ENCODE results near the gene AIMP1. TPM values are rescaled to one million over a fixed set of nuclear protein-coding genes. Genes with fewer than 3 reads are reported as not detected.
A peak's percentile ranks its signal among the peaks of the same experiment; 100 is the strongest.

Gene AIMP1
- total RNA-seq, 3 donors from 2014 or later (not counting 1 experiment from before 2014, with no cell fraction given), result 37.7 to 46.8 (median 40.3) TPM

- intact Hi-C loops (cut with micrococcal nuclease), result loop anchor here (10.0 kb wide), 1 partner anchor 1168 kb away; the partner anchor contains the start of gene TET2
- H3K27ac ChIP-seq (ENCODE audit: low read length), result no peak overlapping the region
- H3K9me3 Mint-ChIP-seq, result no peaks in the 10 kb centered on the region
- H3K4me1 Mint-ChIP-seq, result peaks cover 0 to 25% of the 10 kb centered on the region in 2 donors
- no peak for DNase-seq
- H3K4me1 ChIP-seq (ENCODE audit: control insufficient read depth, insufficient read depth, low read length), result peaks cover 15% of the 10 kb centered on the region
- peak overlapping the region in 1 of 2 donors; percentile 48 for H3K27ac Mint-ChIP-seq
- WGBS (ENCODE audit: insufficient coverage), result 71% methylated on average over 2 of the region's 3 CpGs
- no peak for TF ChIP-seq CTCF (IDR thresholded peaks at IDR 0.05)
- H3K27me3 ChIP-seq (ENCODE audit: control insufficient read depth, insufficient read depth, low read length), result no peaks in the 10 kb centered on the region
- peaks cover 5% of the 10 kb centered on the region for H3K36me3 ChIP-seq (ENCODE audit: control insufficient read depth, insufficient read depth, low read length)
- H3K9me3 ChIP-seq (ENCODE audit: control insufficient read depth, insufficient read depth, low read length), result no peaks in the 10 kb centered on the region
- peak overlapping the region; percentile 10 for H3K4me3 Mint-ChIP-seq
- H3K27me3 Mint-ChIP-seq (ENCODE audit: low read depth in 2 of 2), result no peaks in the 10 kb centered on the region
- no peak for ATAC-seq
- no peak overlapping the region for H3K4me3 ChIP-seq (ENCODE audit: low read length)
- H3K36me3 Mint-ChIP-seq, result no peaks in the 10 kb centered on the region
These were observed 3.3 kb upstream of the AIMP1 start for GRCh38 chr4:106312997-106313522.

DNA sequence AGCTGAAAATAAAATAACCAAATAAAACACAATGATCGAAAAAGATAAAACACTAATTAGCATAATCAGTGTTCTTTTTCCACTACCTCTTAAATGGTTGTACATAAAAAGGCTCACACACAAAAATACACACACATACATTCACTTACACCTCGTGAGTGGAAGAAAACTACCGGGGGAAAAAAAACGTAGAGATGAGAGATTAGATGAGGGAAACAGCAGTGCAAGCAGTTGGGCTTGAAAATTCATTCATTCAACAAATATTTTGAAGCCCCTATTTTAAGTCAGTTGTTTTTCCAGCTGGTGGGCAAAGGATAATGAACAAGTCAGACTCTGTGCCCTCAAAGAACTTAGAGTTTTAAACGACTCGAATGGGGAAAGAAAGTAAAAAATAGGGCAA, 1.4 kb upstream of the AIMP1 start:
- Histone ChIP-seq H3K4me1 (ENCODE audit: control insufficient read depth, insufficient read depth, low read length) (peaks cover 15% of the 10 kb centered on the region), H3K9me3 (ENCODE audit: control insufficient read depth, insufficient read depth, low read length) (no peaks in the 10 kb centered on the region), H3K27me3 (ENCODE audit: control insufficient read depth, insufficient read depth, low read length) (no peaks in the 10 kb centered on the region), H3K27ac (ENCODE audit: low read length) (peak overlapping the region; percentile 97), H3K4me3 (ENCODE audit: low read length) (peak overlapping the region; percentile 87), H3K36me3 (ENCODE audit: control insufficient read depth, insufficient read depth, low read length) (no peaks in the 10 kb centered on the region)
- no peak for ATAC-seq
- no peaks in the 10 kb centered on the region for H3K36me3 Mint-ChIP-seq
- no peak overlapping the region for H3K27ac Mint-ChIP-seq
- 34% methylated on average over 3 of the region's 6 CpGs for WGBS (ENCODE audit: insufficient coverage)
- TF ChIP-seq CTCF (IDR thresholded peaks at IDR 0.05), result no peak
- H3K4me1 Mint-ChIP-seq, result peaks cover under 1 to 35% of the 10 kb centered on the region in 2 donors
- H3K4me3 Mint-ChIP-seq, result no peak overlapping the region
- intact Hi-C loops (cut with micrococcal nuclease), result loop anchor here (10.0 kb wide), 1 partner anchor 1170 kb away; the partner anchor contains the start of gene TET2
- H3K9me3 Mint-ChIP-seq, result no peaks in the 10 kb centered on the region
- no peaks in the 10 kb centered on the region for H3K27me3 Mint-ChIP-seq (ENCODE audit: low read depth in 2 of 2)
- peak in 1 of 2 donors; percentile 12 for DNase-seq

DNA sequence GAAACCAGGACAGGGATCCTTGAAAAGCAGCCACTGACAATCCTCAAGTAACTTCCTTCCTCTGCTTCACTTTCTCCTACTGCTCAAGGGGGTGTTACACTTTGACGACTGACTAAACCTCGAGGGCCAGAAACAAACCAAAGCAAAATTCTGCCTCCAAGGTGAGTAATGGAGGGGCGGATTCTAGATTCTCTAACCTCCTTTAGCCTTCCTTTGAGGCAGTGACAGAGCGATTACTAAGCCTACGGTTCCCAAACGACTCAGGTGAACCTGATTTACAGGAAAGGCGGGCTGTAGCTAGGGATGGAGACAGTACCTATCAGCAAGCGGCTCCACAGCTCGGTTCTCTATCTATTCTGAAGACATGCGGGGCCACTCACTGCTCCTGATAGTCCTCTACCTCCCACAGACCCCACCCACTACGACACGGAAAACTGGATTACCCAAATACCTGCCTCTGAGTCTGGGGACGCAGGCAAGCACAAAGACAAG, 828 bp upstream of the AIMP1 start:
- DNase-seq (peak in 1 of 2 donors; percentile 65), ATAC-seq (peak; percentile 5 to 31 (median 30))
- WGBS (ENCODE audit: insufficient coverage), result 0% methylated on average over 13 of the region's 13 CpGs

More for the DNA sequence above, 828 bp upstream of the AIMP1 start:
- Mint-ChIP-seq H3K4me1 (peaks cover 5 to 30% of the 10 kb centered on the region in 2 donors), H3K27ac (no peak overlapping the region), H3K9me3 (no peaks in the 10 kb centered on the region), H3K4me3 (no peak overlapping the region), H3K36me3 (no peaks in the 10 kb centered on the region), H3K27me3 (ENCODE audit: low read depth in 2 of 2) (no peaks in the 10 kb centered on the region)
- Histone ChIP-seq H3K27ac (ENCODE audit: low read length) (peak overlapping the region; percentile 97), H3K9me3 (ENCODE audit: control insufficient read depth, insufficient read depth, low read length) (no peaks in the 10 kb centered on the region), H3K27me3 (ENCODE audit: control insufficient read depth, insufficient read depth, low read length) (no peaks in the 10 kb centered on the region), H3K36me3 (ENCODE audit: control insufficient read depth, insufficient read depth, low read length) (no peaks in the 10 kb centered on the region), H3K4me1 (ENCODE audit: control insufficient read depth, insufficient read depth, low read length) (peaks cover 15% of the 10 kb centered on the region), H3K4me3 (ENCODE audit: low read length) (peak overlapping the region; percentile 87)
- intact Hi-C loops (cut with micrococcal nuclease), result loop anchor here (10.0 kb wide), 1 partner anchor 1171 kb away; the partner anchor contains the start of gene TET2
- no peak for TF ChIP-seq CTCF (IDR thresholded peaks at IDR 0.05)

Data from natural killer cell (primary cell).